PC-3 (cell line): ENCODE measurements around the gene LBHD2. TPM values are rescaled to one million over a fixed set of nuclear protein-coding genes. Genes with fewer than 3 reads are reported as not detected.
"Not testable (repeated sequence)": the region's sequence is repeated elsewhere in the genome, so short reads cannot be mapped to it uniquely, and the experiment has no call there.

Experiments used
- ATAC-seq: fragments of 200-7000 bp; cut with Tn5 transposase; 2 replicates; pipeline ENCODE4 v1.9.1; 2020; ENCODE audit warnings: mild to moderate bottlenecking, moderate library complexity
- BruUV-seq: library from RNA; stranded (reverse); fragments of 400-500 nt; replicated peaks from 2 replicates; lab custom pipeline; 2021; lab: Mats Ljungman, UMichigan
- CTCF ChIA-PET: fragments of 300-600 bp; sonication (Branson Sonifier 250); formaldehyde crosslinking; loops from one replicate; lab custom pipeline; 2022; ENCODE audit warnings: antibody characterized with exemption; lab: Charles Lee
- POLR2A ChIA-PET: fragments of 300-600 bp; sonication (Branson Sonifier 250); formaldehyde crosslinking; loops from one replicate; lab custom pipeline; 2022; ENCODE audit warnings: antibody characterized with exemption; ENCODE audit not compliant: unreplicated experiment; lab: Charles Lee
- DNase-seq: peaks from one replicate; pipeline ENCODE4 v3.0.0-alpha.2; 2015
- H2AFZ ChIP-seq: fragments of 300-600 bp; sonication (generic); 2 replicates; pipeline ENCODE4 v1.6.0; 2016; ENCODE audit warnings: antibody characterized with exemption, low read length
- H3F3A ChIP-seq: fragments of 300-600 bp; sonication (generic); one replicate; pipeline ENCODE4 v1.6.0; 2017; ENCODE audit warnings: antibody characterized with exemption, low read length, control low read depth, mild to moderate bottlenecking; ENCODE audit not compliant: unreplicated experiment
- H3K27ac ChIP-seq: fragments of 300-600 bp; sonication (generic); 2 replicates; pipeline ENCODE4 v1.5.1; 2016; ENCODE audit warnings: mild to moderate bottlenecking, low read length
- H3K27me3 ChIP-seq: fragments of 300-600 bp; sonication (generic); 2 replicates; pipeline ENCODE4 v1.6.1; 2016; ENCODE audit warnings: low read length, mixed read lengths
- H3K36me3 ChIP-seq: fragments of 300-600 bp; sonication (generic); 2 replicates; pipeline ENCODE4 v1.6.1; 2016; ENCODE audit warnings: low read depth, mixed run types, low read length, mixed read lengths
- H3K4me1 ChIP-seq: fragments of 300-600 bp; sonication (generic); 2 replicates; pipeline ENCODE4 v1.5.1; 2016; ENCODE audit warnings: low read length; ENCODE audit not compliant: insufficient read depth
- H3K4me2 ChIP-seq: fragments of 300-600 bp; sonication (generic); 2 replicates; pipeline ENCODE4 v1.6.0; 2016; ENCODE audit warnings: low read length
- H3K4me3 ChIP-seq: fragments of 300-600 bp; sonication (generic); 2 replicates; pipeline ENCODE4 v1.5.1; 2016; ENCODE audit warnings: mild to moderate bottlenecking, low read length, mixed read lengths
- H3K79me2 ChIP-seq: fragments of 300-600 bp; sonication (generic); 2 replicates; pipeline ENCODE4 v1.6.1; 2017; ENCODE audit warnings: low read length, mixed read lengths
- H3K9ac ChIP-seq: fragments of 300-600 bp; sonication (generic); 2 replicates; pipeline ENCODE4 v1.6.0; 2016; ENCODE audit warnings: mild to moderate bottlenecking, low read length
- H3K9me2 ChIP-seq: fragments of 300-600 bp; sonication (generic); replicated peaks from 2 replicates; pipeline ENCODE4 v1.6.1; 2016; ENCODE audit warnings: mixed run types, low read length, mixed read lengths
- H3K9me3 ChIP-seq: fragments of 300-600 bp; sonication (generic); 2 replicates; pipeline ENCODE4 v1.6.1; 2016; ENCODE audit warnings: low read length, mixed read lengths
- H4K20me1 ChIP-seq: fragments of 300-600 bp; sonication (generic); 2 replicates; pipeline ENCODE4 v1.6.1; 2016; ENCODE audit warnings: low read length, mixed read lengths
- EZH2 ChIP-seq: fragments of 300-600 bp; sonication (generic); IDR thresholded peaks from one replicate; pipeline ENCODE4 v1.6.1; 2017; ENCODE audit warnings: antibody characterized with exemption, mild to moderate bottlenecking, low read length; ENCODE audit not compliant: unreplicated experiment
- EZH2phosphoT487 ChIP-seq: fragments of 300-600 bp; sonication (generic); IDR thresholded peaks from 2 replicates; pipeline ENCODE4 v1.6.1; 2018; ENCODE audit warnings: mild to moderate bottlenecking, antibody characterized with exemption, low read length, borderline replicate concordance
- intact Hi-C: fragments of 100-400 bp; cut with micrococcal nuclease; formaldehyde crosslinking; loops from 2 replicates; pipeline ENCODE4 v1.9.0; 2023
- total RNA-seq: library from RNA; depleted of rRNA; stranded (reverse); fragments of >200 nt; gene quantifications from 2 replicates; pipeline ENCODE4 v1.2.3, GENCODE V29; 2014
- TF ChIP-seq, protein P1 (sequence below): fragments of 300-600 bp; sonication (generic); conservative IDR thresholded peaks from 2 replicates; pipeline ENCODE4 v1.5.1; 2017; ENCODE audit warnings: antibody characterized with exemption, low read depth, mild to moderate bottlenecking, low read length

LBHD2 gene
- total RNA-seq, 1 experiment from 2014 or later = not detected

- H3K36me3 ChIP-seq = no peaks in the 10 kb centered on the region
- BruUV-seq = no TSS peak
- ChIA-PET POLR2A (no interaction called here), CTCF (no interaction called here)
- H3K4me3 ChIP-seq = no peak overlapping the region
- ATAC-seq (no peak), DNase-seq (no peak)
- no peak overlapping the region for H3K4me2 ChIP-seq
- intact Hi-C loops = no loop called here
- H3K9me3 ChIP-seq = no peaks in the 10 kb centered on the region
- H3K27ac ChIP-seq = no peak overlapping the region
- H3F3A ChIP-seq = no peaks in the 10 kb centered on the region
- no peak overlapping the region for H2AFZ ChIP-seq
- H3K9ac ChIP-seq = no peak overlapping the region
- no peaks in the 10 kb centered on the region for H3K9me2 ChIP-seq
- H3K4me1 ChIP-seq = peaks cover 26% of the 10 kb centered on the region
- no peaks in the 10 kb centered on the region for H3K79me2 ChIP-seq
- H3K27me3 ChIP-seq = no peaks in the 10 kb centered on the region
- no peaks in the 10 kb centered on the region for H4K20me1 ChIP-seq
- TF ChIP-seq, protein P1, sequence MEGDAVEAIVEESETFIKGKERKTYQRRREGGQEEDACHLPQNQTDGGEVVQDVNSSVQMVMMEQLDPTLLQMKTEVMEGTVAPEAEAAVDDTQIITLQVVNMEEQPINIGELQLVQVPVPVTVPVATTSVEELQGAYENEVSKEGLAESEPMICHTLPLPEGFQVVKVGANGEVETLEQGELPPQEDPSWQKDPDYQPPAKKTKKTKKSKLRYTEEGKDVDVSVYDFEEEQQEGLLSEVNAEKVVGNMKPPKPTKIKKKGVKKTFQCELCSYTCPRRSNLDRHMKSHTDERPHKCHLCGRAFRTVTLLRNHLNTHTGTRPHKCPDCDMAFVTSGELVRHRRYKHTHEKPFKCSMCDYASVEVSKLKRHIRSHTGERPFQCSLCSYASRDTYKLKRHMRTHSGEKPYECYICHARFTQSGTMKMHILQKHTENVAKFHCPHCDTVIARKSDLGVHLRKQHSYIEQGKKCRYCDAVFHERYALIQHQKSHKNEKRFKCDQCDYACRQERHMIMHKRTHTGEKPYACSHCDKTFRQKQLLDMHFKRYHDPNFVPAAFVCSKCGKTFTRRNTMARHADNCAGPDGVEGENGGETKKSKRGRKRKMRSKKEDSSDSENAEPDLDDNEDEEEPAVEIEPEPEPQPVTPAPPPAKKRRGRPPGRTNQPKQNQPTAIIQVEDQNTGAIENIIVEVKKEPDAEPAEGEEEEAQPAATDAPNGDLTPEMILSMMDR = no peak
- TF ChIP-seq EZH2phosphoT487 (no peak), EZH2 (no peak)
Measured at GRCh38 chr14:103113303-103113702, 29.3 kb downstream of the LBHD2 start.

- no peaks in the 10 kb centered on the region for H4K20me1 ChIP-seq
- ChIA-PET POLR2A (no interaction called here), CTCF (no interaction called here)
- no peak overlapping the region for H3K4me3 ChIP-seq
- TF ChIP-seq EZH2phosphoT487 (no peak), EZH2 (no peak)
- TF ChIP-seq, protein P1 = no peak
- H3K27ac ChIP-seq = no peak overlapping the region
- no peak overlapping the region for H3K9ac ChIP-seq
- H3K27me3 ChIP-seq = no peaks in the 10 kb centered on the region
- peaks cover 26% of the 10 kb centered on the region for H3K4me1 ChIP-seq
- DNase-seq (no peak), ATAC-seq (no peak)
- no peaks in the 10 kb centered on the region for H3K9me3 ChIP-seq
- no peaks in the 10 kb centered on the region for H3K36me3 ChIP-seq
- no TSS peak for BruUV-seq
- H3F3A ChIP-seq = no peaks in the 10 kb centered on the region
- H3K4me2 ChIP-seq = no peak overlapping the region
- H3K9me2 ChIP-seq = no peaks in the 10 kb centered on the region
- intact Hi-C loops = no loop called here
- no peaks in the 10 kb centered on the region for H3K79me2 ChIP-seq
- no peak overlapping the region for H2AFZ ChIP-seq
Measured at GRCh38 chr14:103113774-103114173, 29.8 kb downstream of the LBHD2 start.

DNA sequence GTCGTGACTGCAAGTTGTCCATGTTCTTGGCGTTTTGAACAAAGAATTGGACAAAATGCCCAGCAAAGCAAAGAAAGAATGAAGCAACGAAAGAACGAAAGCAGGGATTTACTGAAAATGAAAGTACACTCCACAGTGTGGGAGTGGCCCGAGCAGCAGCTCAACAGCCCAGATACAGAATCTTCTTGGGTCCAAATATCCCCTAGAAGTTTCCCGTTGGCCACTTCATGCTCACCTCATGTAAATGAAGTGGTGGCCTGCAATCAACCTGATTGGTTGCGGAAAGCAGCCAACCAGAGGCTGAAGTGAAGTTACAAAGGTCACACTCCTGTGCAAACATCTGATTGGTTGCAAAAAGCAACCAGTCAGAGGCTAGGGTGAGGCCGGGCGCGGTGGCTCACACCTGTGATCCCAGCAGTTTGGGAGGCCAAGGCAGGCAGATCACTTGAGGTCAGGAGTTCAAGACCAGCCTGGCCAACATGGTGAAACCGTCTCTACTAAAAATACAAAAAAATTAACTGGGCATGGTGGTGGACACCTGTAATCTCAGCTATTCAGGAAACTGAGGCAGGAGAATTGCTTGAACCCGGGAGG lies 31.2 kb downstream of the LBHD2 start:
- H3F3A ChIP-seq, DNase-seq, H3K79me2 ChIP-seq, H3K9me3 ChIP-seq, H3K4me3 ChIP-seq, POLR2A ChIA-PET, H3K27me3 ChIP-seq, H3K27ac ChIP-seq, H4K20me1 ChIP-seq, BruUV-seq, CTCF ChIA-PET, H3K4me2 ChIP-seq, H3K9ac ChIP-seq, ATAC-seq, H3K36me3 ChIP-seq, H2AFZ ChIP-seq, H3K9me2 ChIP-seq, intact Hi-C loops: not testable (repeated sequence)
- H3K4me1 ChIP-seq = peaks cover 19% of the 10 kb centered on the region
